ENCODE data around the gene SLC48A1. TPM values are rescaled to one million over a fixed set of nuclear protein-coding genes. Genes with fewer than 3 reads are reported as not detected.

SLC48A1 gene
- polyA plus RNA-seq, 1 donor from 2014 or later, result 8.0 TPM

DNA sequence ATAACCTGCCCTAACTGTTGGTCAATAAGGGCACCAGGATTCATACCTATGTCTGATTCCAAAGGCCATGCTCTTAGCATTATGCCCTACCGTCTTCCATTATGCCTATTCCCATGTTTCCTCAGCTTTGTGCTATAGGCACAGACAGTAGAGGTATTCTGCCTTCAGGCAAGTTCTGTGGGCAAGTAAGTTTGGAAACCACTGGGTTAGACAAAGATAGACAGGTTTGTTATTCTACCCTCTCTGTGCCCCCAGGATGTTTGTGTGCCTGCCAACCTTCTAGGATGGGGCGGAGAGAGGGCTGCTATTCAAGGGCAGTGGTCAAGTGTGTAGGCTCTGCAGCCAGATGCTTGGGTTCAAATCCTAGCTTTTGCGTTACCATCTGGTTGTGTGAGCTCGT is 18.9 kb upstream of the SLC48A1 start:
- TF ChIP-seq EP300 (conservative IDR thresholded peaks at IDR 0.05; ENCODE audit: poor library complexity, severe bottlenecking) (no peak), TAF1 (IDR thresholded peaks at IDR 0.05; ENCODE audit: low read depth) (no peak), REST (IDR thresholded peaks at IDR 0.05; ENCODE audit: borderline replicate concordance) (no peak), MXI1 (conservative IDR thresholded peaks at IDR 0.05; ENCODE audit: poor library complexity, severe bottlenecking) (no peak), SMC3 (conservative IDR thresholded peaks at IDR 0.05; ENCODE audit: poor library complexity) (no peak), EZH2 (IDR thresholded peaks at IDR 0.05; ENCODE audit: borderline replicate concordance, insufficient read depth, low read length, poor library complexity, severe bottlenecking) (no peak), POLR2AphosphoS5 (IDR thresholded peaks at IDR 0.05) (no peak), RAD21 (conservative IDR thresholded peaks at IDR 0.05) (no peak)
- TF ChIP-seq, protein P1, sequence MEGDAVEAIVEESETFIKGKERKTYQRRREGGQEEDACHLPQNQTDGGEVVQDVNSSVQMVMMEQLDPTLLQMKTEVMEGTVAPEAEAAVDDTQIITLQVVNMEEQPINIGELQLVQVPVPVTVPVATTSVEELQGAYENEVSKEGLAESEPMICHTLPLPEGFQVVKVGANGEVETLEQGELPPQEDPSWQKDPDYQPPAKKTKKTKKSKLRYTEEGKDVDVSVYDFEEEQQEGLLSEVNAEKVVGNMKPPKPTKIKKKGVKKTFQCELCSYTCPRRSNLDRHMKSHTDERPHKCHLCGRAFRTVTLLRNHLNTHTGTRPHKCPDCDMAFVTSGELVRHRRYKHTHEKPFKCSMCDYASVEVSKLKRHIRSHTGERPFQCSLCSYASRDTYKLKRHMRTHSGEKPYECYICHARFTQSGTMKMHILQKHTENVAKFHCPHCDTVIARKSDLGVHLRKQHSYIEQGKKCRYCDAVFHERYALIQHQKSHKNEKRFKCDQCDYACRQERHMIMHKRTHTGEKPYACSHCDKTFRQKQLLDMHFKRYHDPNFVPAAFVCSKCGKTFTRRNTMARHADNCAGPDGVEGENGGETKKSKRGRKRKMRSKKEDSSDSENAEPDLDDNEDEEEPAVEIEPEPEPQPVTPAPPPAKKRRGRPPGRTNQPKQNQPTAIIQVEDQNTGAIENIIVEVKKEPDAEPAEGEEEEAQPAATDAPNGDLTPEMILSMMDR (IDR thresholded peaks at IDR 0.05; ENCODE audit: poor library complexity, severe bottlenecking), result no peak
- Histone ChIP-seq H4K20me1 (ENCODE audit: insufficient read depth) (no peaks in the 10 kb centered on the region), H3K27ac (ENCODE audit: low read length) (no peak overlapping the region), H3K36me3 (ENCODE audit: insufficient read depth, low read length) (no peaks in the 10 kb centered on the region), H3K9ac (ENCODE audit: low read length) (no peak overlapping the region), H3F3A (ENCODE audit: insufficient read depth, low read length, poor library complexity, severe bottlenecking) (no peaks in the 10 kb centered on the region), H2AFZ (ENCODE audit: low read depth, low read length) (no peak overlapping the region), H3K4me3 (ENCODE audit: low read length) (no peak overlapping the region), H3K27me3 (ENCODE audit: insufficient read depth, low read depth, low read length) (peaks cover 3% of the 10 kb centered on the region), H3K9me3 (ENCODE audit: low read length) (no peaks in the 10 kb centered on the region), H3K4me2 (ENCODE audit: low read length) (no peak overlapping the region), H3K79me2 (replicated peaks; ENCODE audit: insufficient read depth, low read length) (no peaks in the 10 kb centered on the region), H3K9me2 (ENCODE audit: insufficient read depth, low read length) (no peaks in the 10 kb centered on the region)

DNA sequence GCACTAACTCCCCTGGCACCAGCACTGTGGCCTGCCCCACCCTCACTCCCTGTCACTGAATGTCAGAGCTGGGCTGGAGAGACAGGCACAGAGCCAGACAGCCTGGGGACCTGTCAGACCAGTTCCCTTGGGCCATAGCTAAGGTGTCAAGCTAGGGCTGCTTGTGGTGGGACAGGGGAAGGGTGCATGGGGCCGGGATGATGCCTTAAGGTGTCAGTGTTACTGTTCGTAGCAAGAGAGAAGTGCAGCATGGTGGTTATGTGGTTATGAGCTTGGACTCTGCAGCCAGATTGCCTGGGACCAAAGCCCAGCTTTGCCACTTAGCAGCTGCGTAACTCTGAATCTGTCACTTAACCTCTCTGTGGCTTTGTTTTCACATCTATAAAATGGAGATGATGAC is 18.2 kb upstream of the SLC48A1 start:
- no peaks in the 10 kb centered on the region for H3K9me2 ChIP-seq (ENCODE audit: insufficient read depth, low read length)
- H3K36me3 ChIP-seq (ENCODE audit: insufficient read depth, low read length), result no peaks in the 10 kb centered on the region
- H3K9ac ChIP-seq (ENCODE audit: low read length), result no peak overlapping the region
- H3K9me3 ChIP-seq (ENCODE audit: low read length), result no peaks in the 10 kb centered on the region
- H3K27me3 ChIP-seq (ENCODE audit: insufficient read depth, low read depth, low read length), result peaks cover 7% of the 10 kb centered on the region
- H4K20me1 ChIP-seq (ENCODE audit: insufficient read depth), result no peaks in the 10 kb centered on the region
- no peaks in the 10 kb centered on the region for H3K79me2 ChIP-seq (replicated peaks; ENCODE audit: insufficient read depth, low read length)
- no peak overlapping the region for H3K4me3 ChIP-seq (ENCODE audit: low read length)
- TF ChIP-seq RAD21 (conservative IDR thresholded peaks at IDR 0.05) (no peak), SMC3 (conservative IDR thresholded peaks at IDR 0.05; ENCODE audit: poor library complexity) (no peak)
- no peak overlapping the region for H3K27ac ChIP-seq (ENCODE audit: low read length)
- H2AFZ ChIP-seq (ENCODE audit: low read depth, low read length), result no peak overlapping the region
- H3K4me2 ChIP-seq (ENCODE audit: low read length), result no peak overlapping the region
- no peaks in the 10 kb centered on the region for H3F3A ChIP-seq (ENCODE audit: insufficient read depth, low read length, poor library complexity, severe bottlenecking)
